ENCODE results near the gene AGBL1.
A peak's percentile ranks its signal among the peaks of the same experiment; 100 is the strongest.
"Not testable (repeated sequence)": the region's sequence is repeated elsewhere in the genome, so short reads cannot be mapped to it uniquely, and the experiment has no call there.

AGBL1 gene

GRCh38 chr15:86969364-86969763 is 889.7 kb downstream of the AGBL1 start:
- Histone ChIP-seq H3K36me3 (ENCODE audit: control insufficient read depth, insufficient read depth, low read length) (no peaks in the 10 kb centered on the region), H3K4me1 (ENCODE audit: control insufficient read depth, insufficient read depth, low read length) (no peaks in the 10 kb centered on the region), H3K27me3 (ENCODE audit: control insufficient read depth, insufficient read depth, low read length) (no peaks in the 10 kb centered on the region), H3K9ac (ENCODE audit: low read depth, low read length) (no peak overlapping the region), H3K4me3 (ENCODE audit: low read depth, low read length) (no peak overlapping the region), H3K9me3 (ENCODE audit: control insufficient read depth, insufficient read depth, low read length) (no peaks in the 10 kb centered on the region)

- H3K4me1 ChIP-seq (ENCODE audit: control insufficient read depth, insufficient read depth, low read length), result no peaks in the 10 kb centered on the region
- H3K27me3 ChIP-seq (ENCODE audit: control insufficient read depth, insufficient read depth, low read length), result no peaks in the 10 kb centered on the region
- no peak overlapping the region for H3K4me3 ChIP-seq (ENCODE audit: low read depth, low read length)
- H3K9me3 ChIP-seq (ENCODE audit: control insufficient read depth, insufficient read depth, low read length), result no peaks in the 10 kb centered on the region
- H3K9ac ChIP-seq (ENCODE audit: low read depth, low read length), result no peak overlapping the region
- no peaks in the 10 kb centered on the region for H3K36me3 ChIP-seq (ENCODE audit: control insufficient read depth, insufficient read depth, low read length)
Measured at GRCh38 chr15:86973284-86973844, 893.7 kb downstream of the AGBL1 start.

GRCh38 chr15:86988033-86988432 is 908.4 kb downstream of the AGBL1 start:
- Histone ChIP-seq H3K4me3 (ENCODE audit: low read depth, low read length) (no peak overlapping the region), H3K36me3 (ENCODE audit: control insufficient read depth, insufficient read depth, low read length) (no peaks in the 10 kb centered on the region), H3K4me1 (ENCODE audit: control insufficient read depth, insufficient read depth, low read length) (no peaks in the 10 kb centered on the region), H3K27me3 (ENCODE audit: control insufficient read depth, insufficient read depth, low read length) (no peaks in the 10 kb centered on the region), H3K9me3 (ENCODE audit: control insufficient read depth, insufficient read depth, low read length) (no peaks in the 10 kb centered on the region), H3K9ac (ENCODE audit: low read depth, low read length) (no peak overlapping the region)

GRCh38 chr15:87021751-87022150 is 942.1 kb downstream of the AGBL1 start:
- Histone ChIP-seq H3K9me3 (ENCODE audit: control insufficient read depth, insufficient read depth, low read length) (no peaks in the 10 kb centered on the region), H3K4me1 (ENCODE audit: control insufficient read depth, insufficient read depth, low read length) (no peaks in the 10 kb centered on the region), H3K9ac (ENCODE audit: low read depth, low read length) (no peak overlapping the region), H3K4me3 (ENCODE audit: low read depth, low read length) (no peak overlapping the region), H3K27me3 (ENCODE audit: control insufficient read depth, insufficient read depth, low read length) (no peaks in the 10 kb centered on the region), H3K36me3 (ENCODE audit: control insufficient read depth, insufficient read depth, low read length) (no peaks in the 10 kb centered on the region)

- Histone ChIP-seq H3K27me3 (ENCODE audit: control insufficient read depth, insufficient read depth, low read length) (no peaks in the 10 kb centered on the region), H3K4me3 (ENCODE audit: low read depth, low read length) (no peak overlapping the region), H3K9me3 (ENCODE audit: control insufficient read depth, insufficient read depth, low read length) (no peaks in the 10 kb centered on the region), H3K4me1 (ENCODE audit: control insufficient read depth, insufficient read depth, low read length) (no peaks in the 10 kb centered on the region), H3K9ac (ENCODE audit: low read depth, low read length) (no peak overlapping the region), H3K36me3 (ENCODE audit: control insufficient read depth, insufficient read depth, low read length) (no peaks in the 10 kb centered on the region)
Measured at GRCh38 chr15:87031540-87032230, 952.0 kb downstream of the AGBL1 start.

GRCh38 chr15:87032295-87032694 is 952.6 kb downstream of the AGBL1 start:
- H3K4me1 ChIP-seq (ENCODE audit: control insufficient read depth, insufficient read depth, low read length), result no peaks in the 10 kb centered on the region
- no peaks in the 10 kb centered on the region for H3K9me3 ChIP-seq (ENCODE audit: control insufficient read depth, insufficient read depth, low read length)
- no peaks in the 10 kb centered on the region for H3K36me3 ChIP-seq (ENCODE audit: control insufficient read depth, insufficient read depth, low read length)
- no peak overlapping the region for H3K4me3 ChIP-seq (ENCODE audit: low read depth, low read length)
- no peak overlapping the region for H3K9ac ChIP-seq (ENCODE audit: low read depth, low read length)
- no peaks in the 10 kb centered on the region for H3K27me3 ChIP-seq (ENCODE audit: control insufficient read depth, insufficient read depth, low read length)

- H3K4me1 ChIP-seq (ENCODE audit: control insufficient read depth, insufficient read depth, low read length), result no peaks in the 10 kb centered on the region
- no peaks in the 10 kb centered on the region for H3K9me3 ChIP-seq (ENCODE audit: control insufficient read depth, insufficient read depth, low read length)
- H3K27me3 ChIP-seq (ENCODE audit: control insufficient read depth, insufficient read depth, low read length), result no peaks in the 10 kb centered on the region
- H3K4me3 ChIP-seq (ENCODE audit: low read depth, low read length), result no peak overlapping the region
- no peak overlapping the region for H3K9ac ChIP-seq (ENCODE audit: low read depth, low read length)
- no peaks in the 10 kb centered on the region for H3K36me3 ChIP-seq (ENCODE audit: control insufficient read depth, insufficient read depth, low read length)
Measured at GRCh38 chr15:87033056-87033455, 953.4 kb downstream of the AGBL1 start.

GRCh38 chr15:87034886-87035285 is 955.2 kb downstream of the AGBL1 start:
- Histone ChIP-seq H3K27me3 (ENCODE audit: control insufficient read depth, insufficient read depth, low read length) (no peaks in the 10 kb centered on the region), H3K4me1 (ENCODE audit: control insufficient read depth, insufficient read depth, low read length) (peaks cover 5% of the 10 kb centered on the region), H3K36me3 (ENCODE audit: control insufficient read depth, insufficient read depth, low read length) (no peaks in the 10 kb centered on the region), H3K9ac (ENCODE audit: low read depth, low read length) (no peak overlapping the region), H3K4me3 (ENCODE audit: low read depth, low read length) (no peak overlapping the region), H3K9me3 (ENCODE audit: control insufficient read depth, insufficient read depth, low read length) (no peaks in the 10 kb centered on the region)

- Histone ChIP-seq H3K4me3 (ENCODE audit: low read depth, low read length) (peak overlapping the region; percentile 3), H3K36me3 (ENCODE audit: control insufficient read depth, insufficient read depth, low read length) (no peaks in the 10 kb centered on the region), H3K9ac (ENCODE audit: low read depth, low read length) (no peak overlapping the region), H3K4me1 (ENCODE audit: control insufficient read depth, insufficient read depth, low read length) (peaks cover 5% of the 10 kb centered on the region), H3K27me3 (ENCODE audit: control insufficient read depth, insufficient read depth, low read length) (no peaks in the 10 kb centered on the region), H3K9me3 (ENCODE audit: control insufficient read depth, insufficient read depth, low read length) (no peaks in the 10 kb centered on the region)
Measured at GRCh38 chr15:87038404-87038803, 958.7 kb downstream of the AGBL1 start.

GRCh38 chr15:87042619-87043018 is 962.9 kb downstream of the AGBL1 start:
- not testable (repeated sequence) for H3K9ac ChIP-seq (ENCODE audit: low read depth, low read length); H3K27me3 ChIP-seq (ENCODE audit: control insufficient read depth, insufficient read depth, low read length); H3K4me3 ChIP-seq (ENCODE audit: low read depth, low read length); H3K36me3 ChIP-seq (ENCODE audit: control insufficient read depth, insufficient read depth, low read length); H3K9me3 ChIP-seq (ENCODE audit: control insufficient read depth, insufficient read depth, low read length); H3K4me1 ChIP-seq (ENCODE audit: control insufficient read depth, insufficient read depth, low read length)

GRCh38 chr15:87045746-87046145 is 966.1 kb downstream of the AGBL1 start:
- H3K27me3 ChIP-seq (ENCODE audit: control insufficient read depth, insufficient read depth, low read length), result no peaks in the 10 kb centered on the region
- no peaks in the 10 kb centered on the region for H3K9me3 ChIP-seq (ENCODE audit: control insufficient read depth, insufficient read depth, low read length)
- no peak overlapping the region for H3K4me3 ChIP-seq (ENCODE audit: low read depth, low read length)
- no peak overlapping the region for H3K9ac ChIP-seq (ENCODE audit: low read depth, low read length)
- no peaks in the 10 kb centered on the region for H3K36me3 ChIP-seq (ENCODE audit: control insufficient read depth, insufficient read depth, low read length)
- H3K4me1 ChIP-seq (ENCODE audit: control insufficient read depth, insufficient read depth, low read length), result no peaks in the 10 kb centered on the region

GRCh38 chr15:87047203-87047965 is 967.7 kb downstream of the AGBL1 start:
- H3K27me3 ChIP-seq (ENCODE audit: control insufficient read depth, insufficient read depth, low read length), result no peaks in the 10 kb centered on the region
- no peaks in the 10 kb centered on the region for H3K36me3 ChIP-seq (ENCODE audit: control insufficient read depth, insufficient read depth, low read length)

More at GRCh38 chr15:87047203-87047965, 967.7 kb downstream of the AGBL1 start:
- Histone ChIP-seq H3K9me3 (ENCODE audit: control insufficient read depth, insufficient read depth, low read length) (no peaks in the 10 kb centered on the region), H3K4me3 (ENCODE audit: low read depth, low read length) (no peak overlapping the region), H3K4me1 (ENCODE audit: control insufficient read depth, insufficient read depth, low read length) (no peaks in the 10 kb centered on the region), H3K9ac (ENCODE audit: low read depth, low read length) (no peak overlapping the region)
